ENCODE results near the gene TECPR2.
"Not testable (repeated sequence)": the region's sequence is repeated elsewhere in the genome, so short reads cannot be mapped to it uniquely, and the experiment has no call there.

Gene TECPR2

GRCh38 chr14:102525929-102526497, 163.3 kb downstream of the TECPR2 start:
- no peak for DNase-seq (ENCODE audit: low spot score)

GRCh38 chr14:102528431-102529170, 165.9 kb downstream of the TECPR2 start:
- DNase-seq (ENCODE audit: low spot score) = no peak

- no peak for DNase-seq (ENCODE audit: low spot score)
Measured at GRCh38 chr14:102530828-102531478, 168.2 kb downstream of the TECPR2 start.

GRCh38 chr14:102532204-102532658, 169.5 kb downstream of the TECPR2 start:
- DNase-seq (ENCODE audit: low spot score) = no peak

GRCh38 chr14:102537981-102538601, 175.3 kb downstream of the TECPR2 start:
- no peak for DNase-seq (ENCODE audit: low spot score)

- no peak for DNase-seq (ENCODE audit: low spot score)
Measured at GRCh38 chr14:102538602-102539543, 176.1 kb downstream of the TECPR2 start.

GRCh38 chr14:102539544-102540314, 177.0 kb downstream of the TECPR2 start:
- DNase-seq (ENCODE audit: low spot score) = peak; percentile 85

- DNase-seq (ENCODE audit: low spot score) = peak; percentile 90
Measured at GRCh38 chr14:102540315-102541028, 177.7 kb downstream of the TECPR2 start.

GRCh38 chr14:102541029-102541491, 178.3 kb downstream of the TECPR2 start:
- DNase-seq (ENCODE audit: low spot score) = not testable (repeated sequence)

GRCh38 chr14:102541771-102542170, 179.0 kb downstream of the TECPR2 start:
- no peak for DNase-seq (ENCODE audit: low spot score)

- DNase-seq (ENCODE audit: low spot score) = peak; percentile 92
Measured at GRCh38 chr14:102544046-102544746, 181.5 kb downstream of the TECPR2 start.

GRCh38 chr14:102544747-102545460, 182.2 kb downstream of the TECPR2 start:
- no peak for DNase-seq (ENCODE audit: low spot score)

GRCh38 chr14:102545461-102546265, 182.9 kb downstream of the TECPR2 start:
- DNase-seq (ENCODE audit: low spot score) = no peak

- DNase-seq (ENCODE audit: low spot score) = no peak
Measured at GRCh38 chr14:102548616-102549240, 186.0 kb downstream of the TECPR2 start.

- not testable (repeated sequence) for DNase-seq (ENCODE audit: low spot score)
Measured at GRCh38 chr14:102550927-102551401, 188.2 kb downstream of the TECPR2 start.
